Tibial artery (tissue), 4 donors: Measurements from ENCODE around the gene RAD51B.
"Not testable (repeated sequence)": the region's sequence is repeated elsewhere in the genome, so short reads cannot be mapped to it uniquely, and the experiment has no call there.

Experiments used
- DNase-seq, 2 donors: peaks; one replicate each; pipeline ENCODE4 v3.0.0-alpha.2; 2019
- H3K27ac ChIP-seq, 2 donors: fragments of 200-600 bp; sonication (generic) in 1 of 2; 1 replicate in 1 of 2; 2 replicates in 1 of 2; pipeline ENCODE4 v1.5.1; 2018 to 2019; ENCODE audit warnings: mild to moderate bottlenecking in 1 of 2
- H3K27me3 ChIP-seq, 2 donors: fragments of 200-600 bp; sonication (generic) in 1 of 2; one replicate each; pipeline versions ENCODE4 v1.5.1 to v1.6.0; 2016 to 2019
- H3K36me3 ChIP-seq, 3 donors: fragments of 200-600 bp; sonication (generic) in 2 of 3; one replicate each; pipeline ENCODE4 v1.5.1; 2016 to 2019; ENCODE audit warnings: mild to moderate bottlenecking in 2 of 3
- H3K4me1 ChIP-seq, 4 donors: fragments of 200-600 bp; sonication (generic) in 2 of 4; 1 replicate in 3 of 4; 2 replicates in 1 of 4; pipeline ENCODE4 v1.5.1; 2016 to 2019
- H3K4me3 ChIP-seq, 2 donors: fragments of 200-600 bp; sonication (generic) in 1 of 2; 1 replicate in 1 of 2; 2 replicates in 1 of 2; pipeline ENCODE4 v1.5.1; 2018 to 2019; ENCODE audit warnings: mild to moderate bottlenecking in 2 of 2
- H3K9me3 ChIP-seq, 3 donors: fragments of 200-600 bp; sonication (generic) in 1 of 3; one replicate each; pipeline ENCODE4 v1.5.1; 2016 to 2019
- intact Hi-C: fragments of 100-400 bp; cut with DNase I; formaldehyde crosslinking; loops from one replicate; pipeline ENCODE4 v1.15.0; 2023; ENCODE audit warnings: low total_unique reads
- TF ChIP-seq, protein P1 (sequence below), 2 experiments: fragments of 200-600 bp in 1 of 2; fragments of 450-650 bp in 1 of 2; IDR thresholded peaks; one replicate each; pipeline ENCODE4 v1.5.1; 2017 to 2019; ENCODE audit warnings: antibody characterized with exemption in 2 of 2, mild to moderate bottlenecking in 1 of 2, moderate library complexity in 1 of 2

Gene RAD51B

DNA sequence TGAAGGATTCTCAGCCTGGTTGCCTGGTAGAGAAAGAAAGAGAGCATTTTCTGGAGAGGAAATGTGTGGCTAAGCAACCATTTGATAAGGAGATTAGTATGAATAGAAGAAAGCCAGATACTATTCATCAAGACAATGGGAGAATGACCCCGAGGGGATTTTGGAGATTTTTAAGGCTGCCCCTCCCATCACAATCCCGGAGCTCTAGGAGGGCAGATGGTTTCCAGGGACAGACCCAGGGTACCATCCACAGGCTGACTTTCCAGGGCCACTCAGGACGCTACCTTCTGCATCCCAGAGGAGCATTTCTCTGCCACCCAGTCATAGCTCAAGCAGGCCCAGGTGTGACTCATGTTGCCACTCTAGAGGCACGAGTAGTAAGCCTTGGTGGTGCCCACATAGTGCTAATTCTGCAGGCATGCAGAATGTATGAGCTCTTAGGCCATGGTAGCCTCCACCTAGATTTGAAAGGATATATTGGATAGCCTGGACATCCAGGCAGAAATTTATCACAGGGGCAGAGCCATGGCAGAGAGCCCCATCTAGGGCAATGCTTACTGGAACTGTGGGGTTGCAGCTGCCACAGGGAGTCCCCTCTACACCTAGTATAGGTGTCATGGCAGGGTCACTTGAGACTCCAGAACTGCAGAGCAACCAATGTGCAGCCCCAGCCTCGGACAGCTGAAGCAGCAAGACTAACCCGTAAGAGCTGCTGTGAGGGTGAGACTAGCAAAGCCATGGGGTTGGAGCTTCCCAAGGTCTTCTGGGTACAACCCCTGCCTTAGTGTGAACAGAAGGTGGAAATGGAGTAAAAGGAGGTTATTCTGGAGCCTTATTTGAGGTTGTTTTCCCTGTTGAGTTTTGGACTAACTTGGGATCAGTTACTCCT is 607.3 kb downstream of the RAD51B start:
- H3K4me3 ChIP-seq, result no peak overlapping the region
- no peaks in the 10 kb centered on the region for H3K4me1 ChIP-seq
- no peaks in the 10 kb centered on the region for H3K36me3 ChIP-seq
- H3K27ac ChIP-seq, result no peak overlapping the region
- TF ChIP-seq, protein P1, sequence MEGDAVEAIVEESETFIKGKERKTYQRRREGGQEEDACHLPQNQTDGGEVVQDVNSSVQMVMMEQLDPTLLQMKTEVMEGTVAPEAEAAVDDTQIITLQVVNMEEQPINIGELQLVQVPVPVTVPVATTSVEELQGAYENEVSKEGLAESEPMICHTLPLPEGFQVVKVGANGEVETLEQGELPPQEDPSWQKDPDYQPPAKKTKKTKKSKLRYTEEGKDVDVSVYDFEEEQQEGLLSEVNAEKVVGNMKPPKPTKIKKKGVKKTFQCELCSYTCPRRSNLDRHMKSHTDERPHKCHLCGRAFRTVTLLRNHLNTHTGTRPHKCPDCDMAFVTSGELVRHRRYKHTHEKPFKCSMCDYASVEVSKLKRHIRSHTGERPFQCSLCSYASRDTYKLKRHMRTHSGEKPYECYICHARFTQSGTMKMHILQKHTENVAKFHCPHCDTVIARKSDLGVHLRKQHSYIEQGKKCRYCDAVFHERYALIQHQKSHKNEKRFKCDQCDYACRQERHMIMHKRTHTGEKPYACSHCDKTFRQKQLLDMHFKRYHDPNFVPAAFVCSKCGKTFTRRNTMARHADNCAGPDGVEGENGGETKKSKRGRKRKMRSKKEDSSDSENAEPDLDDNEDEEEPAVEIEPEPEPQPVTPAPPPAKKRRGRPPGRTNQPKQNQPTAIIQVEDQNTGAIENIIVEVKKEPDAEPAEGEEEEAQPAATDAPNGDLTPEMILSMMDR (IDR thresholded peaks at IDR 0.05), result no peak
- H3K9me3 ChIP-seq, result no peaks in the 10 kb centered on the region
- no peak for DNase-seq
- H3K27me3 ChIP-seq, result no peaks in the 10 kb centered on the region
- intact Hi-C loops, result no loop called here

DNA sequence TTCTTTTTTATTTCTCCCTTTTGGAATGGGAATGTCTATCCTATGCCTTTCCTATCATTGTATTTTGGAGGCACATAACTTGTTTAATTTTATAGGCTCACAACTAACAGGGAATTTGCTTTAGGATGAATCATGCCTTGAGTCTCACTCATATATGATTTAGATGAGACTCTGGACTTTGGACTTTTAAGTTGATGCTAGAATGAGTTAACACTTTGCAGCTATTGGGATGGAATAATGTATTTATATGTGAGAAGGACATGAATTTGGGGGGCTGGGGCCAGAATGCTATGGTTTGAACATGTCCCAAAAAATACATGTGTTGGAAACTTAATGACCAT is 607.9 kb downstream of the RAD51B start:
- Histone ChIP-seq H3K4me1 (no peaks in the 10 kb centered on the region), H3K27me3 (no peaks in the 10 kb centered on the region), H3K4me3 (no peak overlapping the region), H3K27ac (no peak overlapping the region), H3K36me3 (no peaks in the 10 kb centered on the region), H3K9me3 (no peaks in the 10 kb centered on the region)
- intact Hi-C loops, result no loop called here
- DNase-seq, result no peak
- TF ChIP-seq, protein P1 (IDR thresholded peaks at IDR 0.05), result no peak

DNA sequence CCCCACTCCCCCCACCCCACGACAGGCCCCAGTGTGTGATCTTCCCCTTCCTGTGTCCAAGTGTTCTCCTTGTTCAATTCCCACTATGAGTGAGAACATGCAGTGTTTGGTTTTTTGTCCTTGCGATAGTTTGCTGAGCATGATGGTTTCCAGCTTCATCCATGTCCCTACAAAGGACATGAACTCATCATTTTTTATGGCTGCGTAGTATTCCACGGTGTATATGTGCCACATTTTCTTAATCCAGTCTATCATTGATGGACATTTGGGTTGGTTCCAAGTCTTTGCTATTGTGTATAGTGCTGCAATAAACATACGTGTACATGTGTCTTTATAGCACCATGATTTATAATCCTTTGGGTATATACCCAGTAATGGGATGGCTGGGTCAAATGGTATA is 609.3 kb downstream of the RAD51B start:
- DNase-seq, H3K4me1 ChIP-seq, H3K9me3 ChIP-seq, H3K4me3 ChIP-seq, intact Hi-C loops, H3K27me3 ChIP-seq, H3K27ac ChIP-seq, H3K36me3 ChIP-seq: not testable (repeated sequence)

DNA sequence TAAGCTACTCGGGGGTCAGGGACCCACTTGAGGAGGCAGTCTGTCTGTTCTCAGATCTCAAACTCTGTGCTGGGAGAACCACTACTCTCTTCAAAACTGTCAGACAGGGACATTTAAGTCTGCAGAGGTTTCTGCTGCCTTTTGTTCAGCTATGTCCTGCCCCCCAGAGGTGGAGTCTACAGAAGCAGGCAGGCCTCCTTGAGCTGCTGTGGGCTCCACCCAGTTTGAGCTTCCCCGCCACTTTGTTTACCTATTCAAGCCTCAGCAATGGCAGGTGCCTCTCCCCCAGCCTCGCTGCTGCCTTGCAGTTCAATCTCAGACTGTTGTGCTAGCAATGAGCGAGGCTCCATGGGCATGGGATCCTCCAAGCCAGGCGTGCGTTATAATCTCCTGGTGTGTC is 614.6 kb downstream of the RAD51B start:
- DNase-seq, intact Hi-C loops, H3K27ac ChIP-seq, H3K4me3 ChIP-seq, H3K9me3 ChIP-seq, H3K27me3 ChIP-seq, H3K4me1 ChIP-seq, H3K36me3 ChIP-seq: not testable (repeated sequence)

DNA sequence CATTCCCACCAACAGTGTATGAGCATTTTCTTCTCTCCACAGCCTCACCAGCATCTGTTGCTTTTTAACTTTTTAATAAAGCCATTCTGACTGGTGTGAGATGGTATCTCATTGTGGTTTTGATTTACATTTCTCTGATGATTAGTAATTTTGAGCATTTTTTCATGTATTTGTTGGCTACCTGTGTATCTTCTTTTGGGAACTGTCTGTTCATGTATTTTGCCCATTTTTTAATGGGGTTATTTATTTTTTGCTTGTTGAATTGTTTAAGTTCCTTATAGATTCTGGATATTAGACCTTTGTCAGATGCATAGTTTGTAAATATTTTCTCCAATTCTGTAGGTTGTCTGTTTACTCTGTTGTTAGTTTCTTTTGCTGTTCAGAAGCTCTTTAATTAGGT is 616.1 kb downstream of the RAD51B start:
- intact Hi-C loops, DNase-seq, H3K27ac ChIP-seq, H3K27me3 ChIP-seq, H3K36me3 ChIP-seq, H3K9me3 ChIP-seq, H3K4me3 ChIP-seq, H3K4me1 ChIP-seq: not testable (repeated sequence)

DNA sequence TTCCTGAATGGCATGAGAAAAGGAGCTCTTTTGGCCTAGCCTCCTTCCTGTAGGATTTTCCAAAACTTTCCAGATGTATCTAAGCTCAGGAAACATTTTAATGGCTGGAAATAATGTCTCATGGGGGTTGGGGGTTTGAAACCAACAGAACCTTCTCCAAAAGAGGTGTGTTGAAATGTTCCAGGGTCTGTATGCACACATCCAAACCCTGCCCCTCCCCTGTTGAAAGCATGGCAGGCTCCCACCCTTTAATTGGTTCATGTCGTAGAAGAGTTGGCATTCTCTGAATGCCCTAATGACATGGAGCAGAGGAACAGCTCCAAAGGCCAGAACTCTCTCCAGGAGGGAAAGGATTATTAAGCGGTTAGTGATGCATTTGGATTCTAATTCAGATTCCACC is 620.1 kb downstream of the RAD51B start:
- H3K9me3 ChIP-seq, result no peaks in the 10 kb centered on the region
- H3K36me3 ChIP-seq, result no peaks in the 10 kb centered on the region
- H3K4me1 ChIP-seq, result peaks cover 0 to 19% (median 9%) of the 10 kb centered on the region in 4 donors
- H3K27ac ChIP-seq, result no peak overlapping the region
- no peaks in the 10 kb centered on the region for H3K27me3 ChIP-seq
- H3K4me3 ChIP-seq, result no peak overlapping the region
- TF ChIP-seq, protein P1 (IDR thresholded peaks at IDR 0.05), result no peak
- intact Hi-C loops, result no loop called here
- DNase-seq, result no peak

DNA sequence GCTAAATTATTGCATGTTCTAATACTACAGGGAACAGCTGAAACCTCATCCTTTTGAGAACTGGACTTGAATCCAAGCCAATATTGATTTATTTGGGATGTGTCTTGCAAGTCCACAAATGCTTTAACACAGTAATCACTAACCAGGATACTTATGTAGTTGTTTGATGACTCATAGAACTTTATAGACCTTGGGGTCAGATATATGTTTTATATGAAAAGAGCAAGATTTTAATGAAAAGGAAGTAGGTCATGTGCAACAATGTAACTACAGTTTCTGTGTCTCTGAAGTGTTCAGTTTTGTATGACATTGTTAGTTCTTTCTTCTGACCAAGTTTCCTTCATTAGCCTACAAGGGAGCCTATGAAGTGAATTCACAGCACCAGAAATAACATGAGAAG is 621.2 kb downstream of the RAD51B start:
- Histone ChIP-seq H3K27ac (no peak overlapping the region), H3K36me3 (no peaks in the 10 kb centered on the region), H3K27me3 (no peaks in the 10 kb centered on the region), H3K9me3 (no peaks in the 10 kb centered on the region), H3K4me1 (peaks cover 0 to 24% (median 15%) of the 10 kb centered on the region in 4 donors), H3K4me3 (no peak overlapping the region)
- no peak for DNase-seq
- TF ChIP-seq, protein P1 (IDR thresholded peaks at IDR 0.05), result no peak
- intact Hi-C loops, result no loop called here
